ENCODE data around the gene GPD2.

DNA sequence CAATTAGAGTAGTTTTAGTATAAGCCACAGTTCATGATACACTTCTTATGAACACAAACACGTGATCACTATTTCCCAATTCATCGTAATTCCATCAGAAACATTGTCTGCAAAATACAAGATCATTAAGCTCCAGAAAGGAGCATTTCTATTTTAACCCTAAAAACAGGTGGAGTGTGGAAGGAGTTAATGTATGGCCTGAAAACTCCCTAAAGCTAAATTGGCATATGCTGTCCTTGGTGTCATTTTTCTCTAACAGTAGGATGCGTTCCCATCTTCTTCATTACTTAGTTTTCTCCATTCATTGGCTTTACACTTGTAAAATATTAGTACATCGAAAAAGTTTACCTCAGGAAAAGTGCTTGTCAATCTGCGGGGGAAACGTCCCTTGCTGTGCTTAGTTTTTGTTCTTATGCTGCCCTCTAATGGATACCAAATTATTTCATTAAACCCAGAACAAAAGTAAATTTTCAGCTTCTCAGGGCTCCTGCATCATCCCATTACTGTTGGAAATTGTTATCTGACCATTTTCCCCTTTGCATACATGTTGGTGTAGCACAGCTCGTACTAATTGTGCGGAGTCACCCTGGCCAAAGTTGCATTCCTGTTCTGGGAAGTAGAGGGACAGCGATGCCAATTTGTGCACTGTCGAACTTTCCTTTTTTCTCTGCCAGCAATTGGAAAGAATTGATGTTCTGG, 153.4 kb downstream of the GPD2 start:
- TF ChIP-seq CTCF (IDR thresholded peaks at IDR 0.05) (peak in 6 of 7 experiments; percentile 41 to 72 (median 60)), POLR2A (IDR thresholded peaks at IDR 0.05) (no peak)
